GM12891 (cell line): ENCODE measurements around the gene ZNRD2.

Source experiments
- DNase-seq: peaks from one replicate; pipeline ENCODE4 v3.0.0; 2011; ENCODE audit warnings: low spot score; ENCODE audit not compliant: insufficient read length
- FAIRE-seq: peaks from 2 replicates; lab custom pipeline; 2011; peaks lifted over from hg19 to GRCh38; lab: Jason Lieb, UNC
- PAX5 ChIP-seq: IDR thresholded peaks from 2 replicates; pipeline ENCODE4 v1.6.1; 2011; ENCODE audit warnings: low read length, moderate library complexity, mild to moderate bottlenecking; ENCODE audit not compliant: insufficient read depth, severe bottlenecking
- POLR2A ChIP-seq: IDR thresholded peaks from 2 replicates; pipeline ENCODE4 v1.6.1; 2011; ENCODE audit warnings: low read depth, low read length, control low read depth
- POLR2AphosphoS5 ChIP-seq: IDR thresholded peaks from 2 replicates; pipeline ENCODE4 v1.6.1; 2011; ENCODE audit warnings: low read depth, low read length, control low read depth
- POU2F2 ChIP-seq: IDR thresholded peaks from 2 replicates; pipeline ENCODE4 v1.6.1; 2011; ENCODE audit warnings: low read depth, mild to moderate bottlenecking, control low read depth, low read length, moderate library complexity
- SPI1 ChIP-seq: IDR thresholded peaks from 2 replicates; pipeline ENCODE4 v1.6.1; 2011; ENCODE audit warnings: low read depth, low read length, control low read depth
- TAF1 ChIP-seq: IDR thresholded peaks from 2 replicates; pipeline ENCODE4 v1.6.1; 2011; ENCODE audit warnings: low read depth, low read length, control low read depth

ZNRD2 gene

GRCh38 chr11:65588199-65589054 lies 18.1 kb downstream of the ZNRD2 start:
- peak; percentile 97 for DNase-seq
- FAIRE-seq = peak; percentile 100
- no peak for TF ChIP-seq POLR2A
- TF ChIP-seq SPI1 = peak; percentile 76

- DNase-seq (peak; percentile 77), FAIRE-seq (peak; percentile 79)
- no peak for TF ChIP-seq PAX5
- TF ChIP-seq SPI1 = 0 out of 2 replicates have a peak, but pooled peaks have one; percentile 13
- no peak for TF ChIP-seq POLR2AphosphoS5
- no peak for TF ChIP-seq POU2F2
- TF ChIP-seq POLR2A = no peak
- no peak for TF ChIP-seq TAF1
These were observed 19.4 kb downstream of the ZNRD2 start for GRCh38 chr11:65589444-65590239.

GRCh38 chr11:65590240-65590738 lies 20.0 kb downstream of the ZNRD2 start:
- TF ChIP-seq POU2F2 = no peak
- no peak for TF ChIP-seq POLR2AphosphoS5
- TF ChIP-seq PAX5 = no peak
- TF ChIP-seq SPI1 = no peak
- no peak for TF ChIP-seq POLR2A
- TF ChIP-seq TAF1 = no peak
- FAIRE-seq (peak; percentile 59), DNase-seq (no peak)

- TF ChIP-seq POLR2A (no peak), POLR2AphosphoS5 (no peak), TAF1 (no peak), PAX5 (no peak), SPI1 (no peak), POU2F2 (no peak)
- FAIRE-seq = no peak
- no peak for DNase-seq
These were observed 21.9 kb downstream of the ZNRD2 start for GRCh38 chr11:65591939-65592857.

- FAIRE-seq = no peak
- no peak for DNase-seq
- TF ChIP-seq TAF1 (no peak), SPI1 (no peak), POU2F2 (no peak)
These were observed 22.7 kb downstream of the ZNRD2 start for GRCh38 chr11:65592858-65593517.

GRCh38 chr11:65593518-65594414 lies 23.5 kb downstream of the ZNRD2 start:
- DNase-seq (no peak), FAIRE-seq (peak; percentile 81)
- TF ChIP-seq POU2F2 = no peak
- no peak for TF ChIP-seq POLR2AphosphoS5
- no peak for TF ChIP-seq PAX5
- no peak for TF ChIP-seq SPI1
- no peak for TF ChIP-seq TAF1
- TF ChIP-seq POLR2A = no peak

GRCh38 chr11:65595131-65595530 lies 24.9 kb downstream of the ZNRD2 start:
- TF ChIP-seq POU2F2 (no peak), SPI1 (no peak), PAX5 (no peak), POLR2AphosphoS5 (no peak), TAF1 (no peak), POLR2A (no peak)
- FAIRE-seq (no peak), DNase-seq (no peak)
